ENCODE results near the gene DIDO1.

DNA sequence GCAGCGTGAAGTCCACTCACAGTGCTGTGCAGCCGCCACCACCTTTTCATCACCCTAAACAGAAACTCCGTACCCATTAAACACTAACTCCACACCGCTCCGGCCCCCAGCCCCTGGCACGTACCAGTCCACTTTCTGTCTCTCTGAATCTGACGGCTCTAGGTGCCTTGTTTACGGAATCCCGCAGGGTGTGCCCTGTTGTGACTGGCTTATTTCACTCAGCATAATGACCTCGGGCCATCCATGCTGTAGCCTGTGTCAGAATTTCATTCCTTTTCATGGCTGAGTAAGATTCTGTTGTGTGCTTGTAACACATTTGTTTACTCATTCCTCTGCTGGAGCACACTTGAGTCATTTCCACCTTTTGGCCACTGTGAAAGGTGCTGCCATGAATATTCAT, 82.6 kb downstream of the DIDO1 start:
- TF ChIP-seq RAD21 (IDR thresholded peaks at IDR 0.05; ENCODE audit: low read length) (no peak), YY1 (IDR thresholded peaks at IDR 0.05; ENCODE audit: low read depth) (no peak), POLR2AphosphoS5 (IDR thresholded peaks at IDR 0.05; ENCODE audit: low read depth, low read length) (no peak), EP300 (IDR thresholded peaks at IDR 0.05; ENCODE audit: borderline replicate concordance in 1 of 2, low read depth in 1 of 2, low read length in 1 of 2) (no peak)
- TF ChIP-seq, protein P1, sequence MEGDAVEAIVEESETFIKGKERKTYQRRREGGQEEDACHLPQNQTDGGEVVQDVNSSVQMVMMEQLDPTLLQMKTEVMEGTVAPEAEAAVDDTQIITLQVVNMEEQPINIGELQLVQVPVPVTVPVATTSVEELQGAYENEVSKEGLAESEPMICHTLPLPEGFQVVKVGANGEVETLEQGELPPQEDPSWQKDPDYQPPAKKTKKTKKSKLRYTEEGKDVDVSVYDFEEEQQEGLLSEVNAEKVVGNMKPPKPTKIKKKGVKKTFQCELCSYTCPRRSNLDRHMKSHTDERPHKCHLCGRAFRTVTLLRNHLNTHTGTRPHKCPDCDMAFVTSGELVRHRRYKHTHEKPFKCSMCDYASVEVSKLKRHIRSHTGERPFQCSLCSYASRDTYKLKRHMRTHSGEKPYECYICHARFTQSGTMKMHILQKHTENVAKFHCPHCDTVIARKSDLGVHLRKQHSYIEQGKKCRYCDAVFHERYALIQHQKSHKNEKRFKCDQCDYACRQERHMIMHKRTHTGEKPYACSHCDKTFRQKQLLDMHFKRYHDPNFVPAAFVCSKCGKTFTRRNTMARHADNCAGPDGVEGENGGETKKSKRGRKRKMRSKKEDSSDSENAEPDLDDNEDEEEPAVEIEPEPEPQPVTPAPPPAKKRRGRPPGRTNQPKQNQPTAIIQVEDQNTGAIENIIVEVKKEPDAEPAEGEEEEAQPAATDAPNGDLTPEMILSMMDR (IDR thresholded peaks at IDR 0.05), result no peak
- TF ChIP-seq, protein P2, sequence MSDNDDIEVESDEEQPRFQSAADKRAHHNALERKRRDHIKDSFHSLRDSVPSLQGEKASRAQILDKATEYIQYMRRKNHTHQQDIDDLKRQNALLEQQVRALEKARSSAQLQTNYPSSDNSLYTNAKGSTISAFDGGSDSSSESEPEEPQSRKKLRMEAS (IDR thresholded peaks at IDR 0.05; ENCODE audit: low read depth), result no peak
